Sigmoid colon (tissue), 7 donors: ENCODE data around the gene PJA1. TPM values are rescaled to one million over a fixed set of nuclear protein-coding genes. Genes with fewer than 3 reads are reported as not detected.

Experiments used
- DNase-seq: peaks from one replicate; pipeline ENCODE4 v3.0.0-alpha.2; 2019
- H3K27ac ChIP-seq, 4 donors: fragments of 200-600 bp; sonication (generic); one replicate each; pipeline ENCODE4 v1.5.1; 2016 to 2019; ENCODE audit warnings: mild to moderate bottlenecking in 1 of 4
- H3K27me3 ChIP-seq, 3 donors: fragments of 200-600 bp; sonication (generic); one replicate each; pipeline ENCODE4 v1.5.1; 2019; ENCODE audit warnings: mild to moderate bottlenecking in 1 of 3
- H3K36me3 ChIP-seq, 4 donors: fragments of 200-600 bp; sonication (generic); one replicate each; pipeline ENCODE4 v1.5.1; 2016 to 2019
- H3K4me1 ChIP-seq, 4 donors: fragments of 200-600 bp; sonication (generic); one replicate each; pipeline ENCODE4 v1.5.1; 2017 to 2019
- H3K4me3 ChIP-seq, 4 donors: fragments of 200-600 bp; sonication (generic); one replicate each; pipeline ENCODE4 v1.5.1; 2017 to 2019; ENCODE audit warnings: mild to moderate bottlenecking in 2 of 4, moderate library complexity in 1 of 4
- H3K9me3 ChIP-seq, 4 donors: fragments of 200-600 bp in 3 of 4; sonication (generic) in 3 of 4; one replicate each; pipeline versions ENCODE4 v1.5.1 to v1.6.1; 2013 to 2019
- CTCF ChIP-seq, 4 experiments: fragments of 450-650 bp in 3 of 4; fragments of 200-600 bp in 1 of 4; IDR thresholded peaks; one replicate each; pipeline ENCODE4 v1.5.1; 2016 to 2019; ENCODE audit warnings: antibody characterized with exemption in 4 of 4, mild to moderate bottlenecking in 3 of 4, moderate library complexity in 2 of 4
- EP300 ChIP-seq, 4 donors: sonication (generic); formaldehyde crosslinking; IDR thresholded peaks; one replicate each; pipeline ENCODE4 v1.6.1; 2017; ENCODE audit warnings: antibody characterized with exemption in 4 of 4
- POLR2A ChIP-seq, 2 donors: fragments of 450-650 bp; IDR thresholded peaks; one replicate each; pipeline ENCODE4 v1.6.1; 2016; ENCODE audit warnings: antibody characterized with exemption in 2 of 2, mild to moderate bottlenecking in 2 of 2, moderate library complexity in 2 of 2
- POLR2AphosphoS5 ChIP-seq, 4 donors: sonication (generic); formaldehyde crosslinking; IDR thresholded peaks; one replicate each; pipeline ENCODE4 v1.6.1; 2017; ENCODE audit warnings: antibody characterized with exemption in 4 of 4
- WGBS, 2 donors: extraction: QIAGEN DNeasy Blood & Tissue Kit; methylation state at CpG; one replicate each; pipeline ENCODE4 v1.1.7; 2013; 5-methylcytosine and 5-hydroxymethylcytosine counted together
- intact Hi-C: fragments of 100-400 bp; cut with DNase I; formaldehyde crosslinking; loops from one replicate; pipeline ENCODE4 v1.15.1; 2023
- polyA plus RNA-seq, 3 donors: library from polyadenylated mRNA; stranded (reverse); fragments of 200-250 nt; gene quantifications; one replicate each; pipeline ENCODE4 v1.2.3, GENCODE V29; 2013
- total RNA-seq, 4 donors: library from RNA; depleted of rRNA; stranded (reverse); fragments of >200 nt; gene quantifications; one replicate each; pipeline ENCODE4 v1.1.0, GENCODE V29; 2016
- donor health status: healthy with polysubstance abuse.
- donor health status: Bipolar disorder and iron deficiency.
- donor health status: healthy.

The PJA1 gene
- total and polyA plus RNA-seq, 7 donors: 5.3 to 21.8 (median 17.0) TPM

- Histone ChIP-seq H3K27me3 (no peaks in the 10 kb centered on the region), H3K4me1 (no peaks in the 10 kb centered on the region), H3K4me3 (no peak overlapping the region), H3K9me3 (no peaks in the 10 kb centered on the region), H3K27ac (no peak overlapping the region), H3K36me3 (no peaks in the 10 kb centered on the region)
- intact Hi-C loops: no loop called here
- DNase-seq: no peak
- WGBS, 2 donors: 71 to 80% methylated on average over 4 of the region's 4 CpGs
- TF ChIP-seq POLR2AphosphoS5 (IDR thresholded peaks at IDR 0.05): no peak
- TF ChIP-seq POLR2A (IDR thresholded peaks at IDR 0.05): no peak
- TF ChIP-seq EP300 (IDR thresholded peaks at IDR 0.05): no peak
- no peak for TF ChIP-seq CTCF (IDR thresholded peaks at IDR 0.05)
Measured at GRCh38 chrX:69203638-69204037, 38.4 kb upstream of the PJA1 start.

GRCh38 chrX:69197690-69198089 lies 32.4 kb upstream of the PJA1 start:
- intact Hi-C loops: no loop called here
- H3K27ac ChIP-seq: no peak overlapping the region
- H3K36me3 ChIP-seq: no peaks in the 10 kb centered on the region
- no peaks in the 10 kb centered on the region for H3K27me3 ChIP-seq
- H3K4me1 ChIP-seq: no peaks in the 10 kb centered on the region
- WGBS, 2 donors: 63 to 68% methylated on average over 1 of the region's 1 CpG
- no peaks in the 10 kb centered on the region for H3K9me3 ChIP-seq
- TF ChIP-seq POLR2A (IDR thresholded peaks at IDR 0.05): no peak
- no peak for TF ChIP-seq EP300 (IDR thresholded peaks at IDR 0.05)
- no peak for TF ChIP-seq CTCF (IDR thresholded peaks at IDR 0.05)
- TF ChIP-seq POLR2AphosphoS5 (IDR thresholded peaks at IDR 0.05): no peak
- no peak overlapping the region for H3K4me3 ChIP-seq
- DNase-seq: no peak

GRCh38 chrX:69196666-69197065 lies 31.4 kb upstream of the PJA1 start:
- Histone ChIP-seq H3K36me3 (no peaks in the 10 kb centered on the region), H3K27ac (no peak overlapping the region), H3K4me3 (no peak overlapping the region), H3K9me3 (no peaks in the 10 kb centered on the region), H3K4me1 (no peaks in the 10 kb centered on the region), H3K27me3 (no peaks in the 10 kb centered on the region)
- intact Hi-C loops: no loop called here
- DNase-seq: no peak
- WGBS, 2 donors: 83 to 84% methylated on average over 3 of the region's 3 CpGs
- TF ChIP-seq POLR2A (IDR thresholded peaks at IDR 0.05) (no peak), CTCF (IDR thresholded peaks at IDR 0.05) (no peak), EP300 (IDR thresholded peaks at IDR 0.05) (no peak), POLR2AphosphoS5 (IDR thresholded peaks at IDR 0.05) (no peak)

- WGBS, 2 donors: 74% methylated on average over 3 of the region's 3 CpGs
- intact Hi-C loops: no loop called here
- no peaks in the 10 kb centered on the region for H3K9me3 ChIP-seq
Measured at GRCh38 chrX:69195810-69196209, 30.6 kb upstream of the PJA1 start.

GRCh38 chrX:69195192-69195591 lies 29.9 kb upstream of the PJA1 start:
- DNase-seq: no peak
- no peaks in the 10 kb centered on the region for H3K9me3 ChIP-seq
- no peak overlapping the region for H3K27ac ChIP-seq
- intact Hi-C loops: no loop called here
- no peak overlapping the region for H3K4me3 ChIP-seq
- WGBS, 2 donors: 80 to 85% methylated on average over 10 of the region's 10 CpGs
- TF ChIP-seq CTCF (IDR thresholded peaks at IDR 0.05): no peak
- TF ChIP-seq POLR2AphosphoS5 (IDR thresholded peaks at IDR 0.05): no peak
- no peak for TF ChIP-seq EP300 (IDR thresholded peaks at IDR 0.05)
- TF ChIP-seq POLR2A (IDR thresholded peaks at IDR 0.05): no peak
- H3K36me3 ChIP-seq: no peaks in the 10 kb centered on the region
- no peaks in the 10 kb centered on the region for H3K4me1 ChIP-seq
- no peaks in the 10 kb centered on the region for H3K27me3 ChIP-seq

More at GRCh38 chrX:69195810-69196209, 30.6 kb upstream of the PJA1 start:
- no peak for TF ChIP-seq EP300 (IDR thresholded peaks at IDR 0.05)
- H3K27me3 ChIP-seq: no peaks in the 10 kb centered on the region
- no peak for DNase-seq
- no peak overlapping the region for H3K27ac ChIP-seq
- no peaks in the 10 kb centered on the region for H3K36me3 ChIP-seq
- H3K4me1 ChIP-seq: no peaks in the 10 kb centered on the region
- H3K4me3 ChIP-seq: no peak overlapping the region
